GM21529 (cell line): ENCODE results near the gene THOC3.
"Not testable (repeated sequence)": the region's sequence is repeated elsewhere in the genome, so short reads cannot be mapped to it uniquely, and the experiment has no call there.

Source experiments
- ATAC-seq: cut with Tn5 transposase; IDR thresholded peaks from one replicate; pipeline ENCODE4 v1.9.1; 2021; ENCODE audit not compliant: unreplicated experiment

THOC3 gene, protein sequence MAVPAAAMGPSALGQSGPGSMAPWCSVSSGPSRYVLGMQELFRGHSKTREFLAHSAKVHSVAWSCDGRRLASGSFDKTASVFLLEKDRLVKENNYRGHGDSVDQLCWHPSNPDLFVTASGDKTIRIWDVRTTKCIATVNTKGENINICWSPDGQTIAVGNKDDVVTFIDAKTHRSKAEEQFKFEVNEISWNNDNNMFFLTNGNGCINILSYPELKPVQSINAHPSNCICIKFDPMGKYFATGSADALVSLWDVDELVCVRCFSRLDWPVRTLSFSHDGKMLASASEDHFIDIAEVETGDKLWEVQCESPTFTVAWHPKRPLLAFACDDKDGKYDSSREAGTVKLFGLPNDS

DNA sequence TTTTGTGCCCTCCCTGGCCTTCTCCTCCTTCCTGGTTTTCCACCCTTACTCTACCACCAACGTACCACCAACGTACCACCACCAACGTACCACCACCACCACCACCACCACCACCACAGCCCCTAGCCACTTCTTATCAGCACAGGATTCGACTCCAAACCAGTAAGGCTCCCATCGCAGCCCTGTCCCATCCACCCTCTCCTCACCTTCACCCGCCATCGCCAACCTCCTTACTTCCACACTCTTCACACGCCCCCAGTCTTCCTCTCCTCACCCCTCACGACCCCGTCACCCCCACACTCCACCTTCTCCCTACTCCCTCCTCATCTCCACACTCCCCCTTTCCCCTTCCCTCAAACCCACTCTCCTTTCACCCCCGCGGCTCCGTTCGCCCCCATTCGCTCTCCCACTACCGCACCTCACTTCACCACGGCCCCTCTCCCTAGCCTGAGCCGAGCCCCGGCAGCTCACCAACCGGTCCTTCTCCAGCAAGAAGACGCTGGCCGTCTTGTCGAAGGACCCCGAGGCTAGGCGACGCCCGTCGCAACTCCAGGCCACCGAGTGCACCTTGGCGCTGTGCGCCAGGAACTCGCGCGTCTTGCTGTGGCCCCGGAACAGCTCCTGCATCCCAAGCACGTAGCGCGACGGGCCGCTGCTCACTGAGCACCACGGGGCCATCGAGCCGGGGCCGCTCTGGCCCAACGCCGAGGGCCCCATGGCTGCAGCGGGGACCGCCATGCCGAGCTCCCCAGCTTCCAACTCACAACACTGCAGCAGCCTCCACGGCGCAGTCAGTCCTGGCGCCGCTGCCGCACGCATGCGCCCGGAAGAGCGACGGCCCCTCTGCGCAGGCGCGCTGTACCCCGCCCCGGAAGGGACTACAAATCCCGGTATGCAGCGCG, at the start of gene THOC3:
THOC3 (minus strand) TSS at position 845 of the 902 bp plus-strand sequence; CDS start at position 738, 107 bp downstream.
- peak; percentile 98 for ATAC-seq

DNA sequence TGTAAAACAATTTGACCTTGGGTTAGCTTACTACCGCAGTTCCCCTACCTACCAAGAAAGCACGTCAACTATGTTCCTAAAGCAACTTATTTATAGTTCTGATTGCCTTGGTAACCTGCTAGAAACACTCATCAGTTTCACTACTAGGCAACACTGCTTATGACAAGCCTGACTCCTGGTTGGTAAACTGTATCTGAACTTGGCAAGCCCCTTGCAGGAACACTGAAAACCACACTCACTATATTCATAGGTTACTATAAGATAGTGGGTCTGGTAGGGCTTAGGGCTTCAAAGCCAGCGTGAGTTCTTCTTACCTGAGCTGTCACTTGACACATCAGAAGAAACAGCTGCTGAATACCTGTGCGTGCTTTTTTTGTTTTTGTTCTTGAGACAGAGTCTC, 49.2 kb upstream of the THOC3 start:
- not testable (repeated sequence) for ATAC-seq

- not testable (repeated sequence) for ATAC-seq
Observed at GRCh38 chr5:176014360-176014759, 46.2 kb upstream of the THOC3 start.

GRCh38 chr5:176011088-176011487, 43.0 kb upstream of the THOC3 start:
- ATAC-seq: not testable (repeated sequence)

- ATAC-seq: not testable (repeated sequence)
Observed at GRCh38 chr5:176010202-176010601, 42.1 kb upstream of the THOC3 start.

DNA sequence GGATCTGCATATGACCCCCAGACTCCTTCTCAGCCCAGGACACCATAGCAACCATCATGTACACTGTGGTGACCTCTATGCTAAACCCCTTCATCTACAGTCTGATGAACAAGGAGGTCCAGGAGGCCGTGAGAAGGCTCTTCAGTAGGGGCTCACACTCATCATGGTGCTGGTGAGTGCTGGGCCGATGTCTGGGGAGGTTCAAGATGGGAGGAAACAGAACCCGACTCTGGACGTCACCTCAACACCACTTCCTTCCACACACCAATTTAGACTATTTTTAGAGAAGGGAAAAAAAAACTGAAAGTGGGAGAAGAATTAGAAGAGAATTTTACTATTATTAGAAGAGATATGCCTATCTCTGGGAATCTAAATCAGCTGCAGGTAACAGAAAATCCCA, 39.1 kb upstream of the THOC3 start:
- not testable (repeated sequence) for ATAC-seq

GRCh38 chr5:176006819-176007218, 38.7 kb upstream of the THOC3 start:
- not testable (repeated sequence) for ATAC-seq

- ATAC-seq: not testable (repeated sequence)
Observed at GRCh38 chr5:175997979-175998378, 29.9 kb upstream of the THOC3 start.

GRCh38 chr5:175997495-175997894, 29.4 kb upstream of the THOC3 start:
- not testable (repeated sequence) for ATAC-seq

GRCh38 chr5:175996791-175997190, 28.7 kb upstream of the THOC3 start:
- not testable (repeated sequence) for ATAC-seq

DNA sequence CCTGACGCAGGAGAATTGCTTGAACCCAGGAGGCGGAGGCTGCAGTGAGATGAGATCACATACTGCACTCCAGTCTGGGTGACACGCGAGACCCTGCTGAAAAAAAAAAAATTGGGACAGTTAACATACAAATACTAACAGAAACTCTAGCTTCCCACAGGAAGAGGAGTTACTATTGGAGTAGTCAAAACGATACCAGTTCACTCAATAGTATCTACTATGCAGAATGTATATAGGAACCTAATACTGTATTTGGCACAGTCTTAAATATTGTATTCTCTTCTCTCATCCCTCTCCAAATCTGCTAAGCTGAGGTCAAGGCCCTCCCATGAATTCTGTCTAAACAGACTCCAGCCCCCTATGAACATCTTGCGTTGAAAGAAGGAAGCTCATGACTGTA, 27.4 kb upstream of the THOC3 start:
- ATAC-seq: not testable (repeated sequence)

DNA sequence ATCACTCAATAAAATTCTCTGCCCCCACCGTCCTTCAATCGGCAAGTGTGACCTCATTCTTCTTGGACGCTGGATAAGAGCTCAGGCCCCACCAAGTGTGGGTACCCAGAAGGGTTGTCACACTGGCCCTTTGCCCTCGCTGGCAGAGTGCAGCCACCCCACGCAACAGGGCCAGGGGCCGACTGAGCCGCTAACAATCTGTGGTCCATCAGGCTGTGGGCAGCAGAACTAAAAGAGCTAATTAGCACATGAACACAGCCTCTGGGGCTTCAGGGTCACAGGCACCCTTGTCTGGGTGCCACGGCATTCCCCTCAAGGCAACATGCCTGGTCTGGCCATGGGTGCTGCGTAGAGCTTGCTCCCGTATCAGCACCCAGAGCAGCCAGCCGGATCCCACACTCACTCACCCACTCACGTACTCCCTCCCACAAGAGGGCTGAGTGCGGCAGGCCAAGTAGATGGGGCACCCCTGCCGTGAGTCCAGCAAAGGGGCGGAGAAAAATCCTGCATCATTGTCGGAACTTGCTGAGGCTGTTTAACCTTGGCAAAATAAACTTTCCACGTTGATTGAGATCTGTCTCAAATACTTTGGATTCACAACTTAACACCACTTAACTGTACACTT, 11.4 kb upstream of the THOC3 start:
- ATAC-seq: not testable (repeated sequence)

DNA sequence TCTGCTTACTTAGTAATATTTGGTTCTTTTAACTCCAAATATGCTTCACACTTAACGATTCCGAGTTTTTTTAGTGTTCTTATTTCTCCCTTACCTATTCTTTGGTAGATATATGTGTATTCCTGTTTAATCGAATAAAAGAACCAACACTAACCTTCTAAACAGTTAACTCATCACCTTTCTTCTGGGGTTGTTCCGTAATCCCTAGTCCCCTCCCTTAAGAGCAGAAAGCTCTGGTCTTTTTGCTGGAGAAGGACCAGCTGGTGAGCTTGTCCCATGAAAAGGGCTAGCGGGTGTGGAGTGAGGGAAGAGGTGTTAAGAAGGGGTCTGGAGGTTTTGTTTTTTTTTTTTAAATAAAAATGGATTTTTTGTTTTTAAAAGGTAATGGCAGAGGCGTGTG, 266 bp upstream of the THOC3 start:
- peak; percentile 28 for ATAC-seq

- not testable (repeated sequence) for ATAC-seq
Observed at GRCh38 chr5:175962329-175962728, 5.8 kb downstream of the THOC3 start.

- ATAC-seq: not testable (repeated sequence)
Observed at GRCh38 chr5:175960228-175960627, 7.9 kb downstream of the THOC3 start.

DNA sequence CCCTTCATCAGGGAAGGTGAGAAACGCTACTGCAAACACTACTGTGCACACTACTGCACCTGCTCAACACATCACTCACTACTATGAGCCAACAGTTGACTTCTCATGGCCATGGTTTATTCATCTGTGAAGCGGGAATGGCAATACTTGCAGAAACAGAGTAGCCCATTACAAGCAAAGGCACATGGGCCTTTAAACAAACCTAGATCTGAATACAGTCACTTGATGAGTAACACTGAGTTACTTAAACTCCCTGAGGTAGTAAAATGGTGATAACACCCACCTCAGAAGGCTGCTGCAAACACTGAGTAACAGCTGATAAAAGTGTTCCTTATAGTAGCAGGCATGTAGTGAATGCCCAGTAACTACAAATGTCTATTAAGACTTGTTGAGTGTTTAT, 9.6 kb downstream of the THOC3 start:
- not testable (repeated sequence) for ATAC-seq

GRCh38 chr5:175954107-175954506, 14.0 kb downstream of the THOC3 start:
- not testable (repeated sequence) for ATAC-seq

DNA sequence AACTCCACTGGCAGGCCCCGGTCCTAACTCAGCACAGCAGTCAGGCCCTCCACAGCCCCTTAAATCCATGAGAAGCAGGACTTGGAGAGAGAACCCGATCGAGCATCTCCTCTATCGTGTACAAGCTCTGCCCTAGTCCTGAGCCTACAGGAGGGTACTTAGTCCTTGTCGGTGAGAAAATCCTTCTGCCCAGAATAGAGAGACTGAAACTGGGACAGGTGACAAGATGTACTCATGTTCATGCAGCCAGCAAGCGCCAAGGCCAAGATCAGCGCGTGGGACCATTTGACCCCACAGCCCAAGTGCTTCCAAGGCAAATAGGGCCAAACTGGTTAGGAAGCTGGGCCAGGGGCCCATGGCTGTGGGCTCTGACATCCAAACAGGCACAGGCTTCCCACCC, 15.3 kb downstream of the THOC3 start:
- ATAC-seq: not testable (repeated sequence)

- peak; percentile 79 for ATAC-seq
Observed at GRCh38 chr5:175951339-175951969, 16.7 kb downstream of the THOC3 start.

- ATAC-seq: not testable (repeated sequence)
Observed at GRCh38 chr5:175948329-175949108, 19.6 kb downstream of the THOC3 start.
